Measurements from ENCODE around the gene ARSI.

ARSI gene

GRCh38 chr5:150304481-150305081 lies 1.9 kb upstream of the ARSI start:
- Histone ChIP-seq H3K27me3 (ENCODE audit: control insufficient read depth, insufficient read depth, low read length) (no peaks in the 10 kb centered on the region), H3K4me1 (no peaks in the 10 kb centered on the region), H3K36me3 (ENCODE audit: control insufficient read depth, insufficient read depth, low read length) (no peaks in the 10 kb centered on the region), H3K27ac (no peak overlapping the region), H3K9me3 (ENCODE audit: control insufficient read depth, low read length) (no peaks in the 10 kb centered on the region), H3K79me2 (no peaks in the 10 kb centered on the region), H3K9ac (no peak overlapping the region), H3K4me3 (ENCODE audit: low read depth, low read length) (no peak overlapping the region), H3K4me2 (ENCODE audit: low read length) (no peak overlapping the region), H2AFZ (no peak overlapping the region)
- no peak for TF ChIP-seq CTCF (IDR thresholded peaks at IDR 0.05)

- TF ChIP-seq CTCF (IDR thresholded peaks at IDR 0.05), result no peak
- Histone ChIP-seq H3K4me3 (ENCODE audit: low read depth, low read length) (no peak overlapping the region), H3K27me3 (ENCODE audit: control insufficient read depth, insufficient read depth, low read length) (no peaks in the 10 kb centered on the region), H3K4me2 (ENCODE audit: low read length) (no peak overlapping the region), H3K4me1 (no peaks in the 10 kb centered on the region), H3K9ac (no peak overlapping the region), H3K27ac (no peak overlapping the region), H2AFZ (no peak overlapping the region), H3K9me3 (ENCODE audit: control insufficient read depth, low read length) (no peaks in the 10 kb centered on the region), H3K36me3 (ENCODE audit: control insufficient read depth, insufficient read depth, low read length) (no peaks in the 10 kb centered on the region), H3K79me2 (no peaks in the 10 kb centered on the region)
Measured at GRCh38 chr5:150303660-150304386, 1.1 kb upstream of the ARSI start.

- no peak overlapping the region for H3K4me3 ChIP-seq (ENCODE audit: low read depth, low read length)
- H3K36me3 ChIP-seq (ENCODE audit: control insufficient read depth, insufficient read depth, low read length), result no peaks in the 10 kb centered on the region
- no peaks in the 10 kb centered on the region for H3K4me1 ChIP-seq
- H3K4me2 ChIP-seq (ENCODE audit: low read length), result peak overlapping the region; percentile 62
- H3K9ac ChIP-seq, result no peak overlapping the region
- H3K27ac ChIP-seq, result no peak overlapping the region
- H3K79me2 ChIP-seq, result no peaks in the 10 kb centered on the region
- no peaks in the 10 kb centered on the region for H3K9me3 ChIP-seq (ENCODE audit: control insufficient read depth, low read length)
- TF ChIP-seq CTCF (IDR thresholded peaks at IDR 0.05), result no peak
- no peaks in the 10 kb centered on the region for H3K27me3 ChIP-seq (ENCODE audit: control insufficient read depth, insufficient read depth, low read length)
- H2AFZ ChIP-seq, result no peak overlapping the region
Measured at GRCh38 chr5:150303070-150303615, 438 bp upstream of the ARSI start.

- Histone ChIP-seq H3K4me1 (no peaks in the 10 kb centered on the region), H3K27me3 (ENCODE audit: control insufficient read depth, insufficient read depth, low read length) (no peaks in the 10 kb centered on the region), H3K4me2 (ENCODE audit: low read length) (no peak overlapping the region), H2AFZ (no peak overlapping the region), H3K79me2 (no peaks in the 10 kb centered on the region), H3K36me3 (ENCODE audit: control insufficient read depth, insufficient read depth, low read length) (no peaks in the 10 kb centered on the region), H3K9ac (no peak overlapping the region), H3K27ac (no peak overlapping the region), H3K9me3 (ENCODE audit: control insufficient read depth, low read length) (no peaks in the 10 kb centered on the region), H3K4me3 (ENCODE audit: low read depth, low read length) (no peak overlapping the region)
- no peak for TF ChIP-seq CTCF (IDR thresholded peaks at IDR 0.05)
Measured at GRCh38 chr5:150301901-150302300, 804 bp downstream of the ARSI start.

Measured in parathyroid adenoma (tissue), 2 donors.